Hepatocyte (in vitro differentiated cells): ENCODE measurements around the gene DENND1A. TPM values are rescaled to one million over a fixed set of nuclear protein-coding genes. Genes with fewer than 3 reads are reported as not detected.
"Not testable (repeated sequence)": the region's sequence is repeated elsewhere in the genome, so short reads cannot be mapped to it uniquely, and the experiment has no call there.

Experiments used
- DNase-seq: peaks from one replicate; pipeline ENCODE4 v3.0.0-alpha.2; 2016; ENCODE audit warnings: low spot score
- H2AFZ ChIP-seq: fragments of 200-600 bp; sonication (generic); 2 replicates; pipeline ENCODE4 v1.6.0; 2016; ENCODE audit warnings: antibody characterized with exemption, mild to moderate bottlenecking
- H3K27ac ChIP-seq: fragments of 200-600 bp; sonication (generic); 2 replicates; pipeline ENCODE4 v1.5.1; 2016; ENCODE audit warnings: mild to moderate bottlenecking
- H3K27me3 ChIP-seq: fragments of 200-600 bp; sonication (generic); 2 replicates; pipeline ENCODE4 v1.6.1; 2016
- H3K36me3 ChIP-seq: fragments of 200-600 bp; sonication (generic); replicated peaks from 2 replicates; pipeline ENCODE4 v1.5.1; 2016; ENCODE audit warnings: low read depth; ENCODE audit not compliant: insufficient read depth
- H3K4me1 ChIP-seq: fragments of 200-600 bp; sonication (generic); 2 replicates; pipeline ENCODE4 v1.5.1; 2016; ENCODE audit warnings: mild to moderate bottlenecking, moderate library complexity; ENCODE audit not compliant: insufficient read depth
- H3K4me2 ChIP-seq: fragments of 200-600 bp; sonication (generic); 2 replicates; pipeline ENCODE4 v1.6.0; 2016
- H3K4me3 ChIP-seq: fragments of 200-600 bp; sonication (generic); 2 replicates; pipeline ENCODE4 v1.5.1; 2016; ENCODE audit warnings: mild to moderate bottlenecking
- H3K79me2 ChIP-seq: fragments of 200-600 bp; sonication (generic); 2 replicates; pipeline ENCODE4 v1.6.0; 2017; ENCODE audit warnings: mild to moderate bottlenecking
- H3K9me2 ChIP-seq: fragments of 200-600 bp; sonication (generic); replicated peaks from 2 replicates; pipeline ENCODE4 v1.6.0; 2017; ENCODE audit warnings: mild to moderate bottlenecking; ENCODE audit not compliant: insufficient read depth
- H3K9me3 ChIP-seq: fragments of 200-600 bp; sonication (generic); 2 replicates; pipeline ENCODE4 v1.5.1; 2016; ENCODE audit warnings: low read depth, mild to moderate bottlenecking
- H4K20me1 ChIP-seq: fragments of 200-600 bp; sonication (generic); 2 replicates; pipeline ENCODE4 v1.6.0; 2016; ENCODE audit warnings: mild to moderate bottlenecking; ENCODE audit not compliant: insufficient read depth, poor library complexity, severe bottlenecking
- CTCF ChIP-seq: fragments of 200-600 bp; sonication (generic); IDR thresholded peaks from 2 replicates; pipeline ENCODE4 v1.5.1; 2016; ENCODE audit warnings: antibody characterized with exemption, mild to moderate bottlenecking; ENCODE audit not compliant: poor library complexity
- EZH2 ChIP-seq: fragments of 200-600 bp; sonication (generic); IDR thresholded peaks from 2 replicates; pipeline ENCODE4 v1.6.1; 2016; ENCODE audit warnings: antibody characterized with exemption, mild to moderate bottlenecking, borderline replicate concordance
- EZH2phosphoT487 ChIP-seq: fragments of 200-600 bp; sonication (generic); IDR thresholded peaks from one replicate; pipeline ENCODE4 v1.6.1; 2018; ENCODE audit warnings: antibody characterized with exemption, mild to moderate bottlenecking, low read depth, moderate library complexity; ENCODE audit not compliant: unreplicated experiment, severe bottlenecking
- WGBS: methylation state at CpG from one replicate; pipeline ENCODE4 v1.1.6; 2016; ENCODE audit warnings: low lambda C conversion rate; ENCODE audit errors: missing lambda C conversion rate; 5-methylcytosine and 5-hydroxymethylcytosine counted together
- polyA plus RNA-seq: library from polyadenylated mRNA; unstranded; fragments of >200 nt; fragmentation: Nextera tagmentation; extraction: Ambion mirVana; gene quantifications from 2 replicates; pipeline ENCODE4 v1.2.1, GENCODE V29; 2016
- total RNA-seq: library from RNA; depleted of rRNA; stranded (reverse); fragments of >200 nt; gene quantifications from 2 replicates; pipeline ENCODE4 v1.2.3, GENCODE V29; 2014

Gene DENND1A
- total and polyA plus RNA-seq, 2 experiments from 2014 or later: 24.0 to 28.9 TPM

GRCh38 chr9:123946101-123946821, 16.3 kb upstream of the DENND1A start:
- H3K9me2 ChIP-seq: no peaks in the 10 kb centered on the region
- peak overlapping the region; percentile 17 for H3K27ac ChIP-seq
- no peaks in the 10 kb centered on the region for H4K20me1 ChIP-seq
- TF ChIP-seq CTCF: no peak
- TF ChIP-seq EZH2phosphoT487: no peak
- no peak for TF ChIP-seq EZH2
- no peak overlapping the region for H3K4me3 ChIP-seq
- no peak for DNase-seq
- 51% methylated on average over 8 of the region's 8 CpGs for WGBS
- no peaks in the 10 kb centered on the region for H3K27me3 ChIP-seq
- peak overlapping the region; percentile 39 for H3K4me2 ChIP-seq
- no peaks in the 10 kb centered on the region for H3K9me3 ChIP-seq
- no peaks in the 10 kb centered on the region for H3K36me3 ChIP-seq
- H2AFZ ChIP-seq: no peak overlapping the region
- H3K79me2 ChIP-seq: no peaks in the 10 kb centered on the region
- peaks cover 8% of the 10 kb centered on the region for H3K4me1 ChIP-seq

GRCh38 chr9:123945532-123945931, 15.6 kb upstream of the DENND1A start:
- H3K9me3 ChIP-seq: no peaks in the 10 kb centered on the region
- no peaks in the 10 kb centered on the region for H3K36me3 ChIP-seq
- no peaks in the 10 kb centered on the region for H3K79me2 ChIP-seq
- H2AFZ ChIP-seq: no peak overlapping the region
- peak overlapping the region; percentile 17 for H3K27ac ChIP-seq
- no peaks in the 10 kb centered on the region for H4K20me1 ChIP-seq
- H3K4me3 ChIP-seq: no peak overlapping the region
- no peak for TF ChIP-seq EZH2phosphoT487
- TF ChIP-seq CTCF: no peak
- TF ChIP-seq EZH2: no peak
- peak overlapping the region; percentile 39 for H3K4me2 ChIP-seq
- H3K4me1 ChIP-seq: peaks cover 8% of the 10 kb centered on the region
- no peak for DNase-seq
- H3K9me2 ChIP-seq: no peaks in the 10 kb centered on the region
- 73% methylated on average over 12 of the region's 12 CpGs for WGBS
- H3K27me3 ChIP-seq: no peaks in the 10 kb centered on the region

- H4K20me1 ChIP-seq, H3K27me3 ChIP-seq, H3K27ac ChIP-seq, H3K4me2 ChIP-seq, H3K79me2 ChIP-seq, DNase-seq, H3K9me2 ChIP-seq, H3K9me3 ChIP-seq, H3K36me3 ChIP-seq, H3K4me3 ChIP-seq, H3K4me1 ChIP-seq, H2AFZ ChIP-seq: not testable (repeated sequence)
- WGBS: 95% methylated on average over 8 of the region's 8 CpGs
Observed at GRCh38 chr9:123944464-123944863, 14.5 kb upstream of the DENND1A start.

GRCh38 chr9:123943671-123944070, 13.7 kb upstream of the DENND1A start:
- no peaks in the 10 kb centered on the region for H3K36me3 ChIP-seq
- H3K79me2 ChIP-seq: no peaks in the 10 kb centered on the region
- no peak for TF ChIP-seq CTCF
- no peak for TF ChIP-seq EZH2
- no peak for TF ChIP-seq EZH2phosphoT487
- H3K27ac ChIP-seq: no peak overlapping the region
- H2AFZ ChIP-seq: no peak overlapping the region
- 91% methylated on average over 2 of the region's 2 CpGs for WGBS
- H3K9me3 ChIP-seq: no peaks in the 10 kb centered on the region
- no peaks in the 10 kb centered on the region for H3K27me3 ChIP-seq
- H3K4me3 ChIP-seq: no peak overlapping the region
- DNase-seq: no peak
- H3K4me2 ChIP-seq: no peak overlapping the region
- H4K20me1 ChIP-seq: no peaks in the 10 kb centered on the region
- H3K9me2 ChIP-seq: no peaks in the 10 kb centered on the region
- peaks cover 8% of the 10 kb centered on the region for H3K4me1 ChIP-seq
